ENCODE results near the gene HMGB4. TPM values are rescaled to one million over a fixed set of nuclear protein-coding genes. Genes with fewer than 3 reads are reported as not detected.

Gene HMGB4
- total and polyA plus RNA-seq, 2 of the 4 experiments (the other 2 are of a cell fraction), result not detected

DNA sequence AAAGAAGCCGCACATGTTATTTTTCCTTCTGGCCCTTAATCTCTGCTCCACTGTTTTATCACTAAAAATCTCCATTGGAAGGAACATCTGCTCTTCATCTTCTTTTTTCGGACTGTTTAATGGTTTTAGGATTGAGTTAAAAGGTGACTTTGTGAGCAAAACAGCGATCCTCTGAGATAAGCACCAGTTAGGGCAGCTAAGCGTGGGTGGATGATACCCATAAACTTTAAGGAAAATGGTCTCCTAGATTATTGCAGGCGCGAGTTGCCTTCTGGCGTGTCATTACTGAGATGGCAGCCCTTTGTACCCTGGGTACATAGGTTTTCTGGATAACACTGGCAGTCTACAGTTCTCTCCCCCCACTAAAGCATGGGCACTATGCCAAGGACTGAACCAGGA, 44.0 kb upstream of the HMGB4 start:
- Histone ChIP-seq H4K8ac (ENCODE audit: low read depth in 2 of 2, low read length in 2 of 2) (no peak overlapping the region), H3K9ac (ENCODE audit: low read depth, low read length) (no peak overlapping the region), H3K27me3 (ENCODE audit: control insufficient read depth, insufficient read depth, low read length) (no peaks in the 10 kb centered on the region), H4K91ac (ENCODE audit: insufficient read depth, low read depth, low read length) (no peak overlapping the region), H4K5ac (ENCODE audit: low read depth, low read length) (no peak overlapping the region), H2BK5ac (ENCODE audit: low read depth, low read length, poor library complexity, severe bottlenecking) (no peak overlapping the region), H2AK9ac (replicated peaks; ENCODE audit: low read depth, low read length, poor library complexity) (no peak overlapping the region), H3K56ac (ENCODE audit: extremely low read depth, insufficient read depth, low read length) (no peak overlapping the region), H3K23ac (ENCODE audit: low read depth, low read length) (no peak overlapping the region), H3K4me2 (ENCODE audit: low read depth, low read length) (no peak overlapping the region), H3K79me1 (ENCODE audit: low read depth in 1 of 2, low read length in 2 of 2) (no peaks in the 10 kb centered on the region), H2BK20ac (ENCODE audit: low read depth, low read length) (no peak overlapping the region), H3K9me3 (ENCODE audit: control insufficient read depth, insufficient read depth, low read length) (peaks cover 32% of the 10 kb centered on the region), H2BK15ac (ENCODE audit: low read depth, low read length) (no peak overlapping the region), H3K14ac (replicated peaks; ENCODE audit: low read depth, low read length) (no peak overlapping the region), H3K36me3 (ENCODE audit: control insufficient read depth, insufficient read depth, low read length) (no peaks in the 10 kb centered on the region), H3K4ac (ENCODE audit: low read depth, low read length) (no peak overlapping the region), H2BK120ac (ENCODE audit: low read depth, low read length) (no peak overlapping the region), H3K4me1 (ENCODE audit: control insufficient read depth, insufficient read depth, low read length) (no peaks in the 10 kb centered on the region), H3K9me1 (ENCODE audit: insufficient read depth, low read length) (no peaks in the 10 kb centered on the region), H3K18ac (ENCODE audit: low read depth, low read length) (no peak overlapping the region), H3K4me3 (ENCODE audit: insufficient read depth, low read depth, low read length) (no peak overlapping the region), H3K27ac (ENCODE audit: insufficient read depth, low read length) (no peak overlapping the region), H2AK5ac (ENCODE audit: low read depth, low read length) (no peak overlapping the region), H2AFZ (replicated peaks; ENCODE audit: low read length, poor library complexity) (no peak overlapping the region), H4K20me1 (ENCODE audit: insufficient read depth, low read length) (no peaks in the 10 kb centered on the region)
- ChIA-PET POLR2A (ENCODE audit: unreplicated experiment) (no interaction called here), CTCF (no interaction called here)
- TF ChIP-seq MAFK (IDR thresholded peaks at IDR 0.05; ENCODE audit: low read depth, low read length), result no peak
- dilution Hi-C loops (cut with HindIII; ENCODE audit: low sequenced_read_pairs, unreplicated experiment) (no loop called here), in situ Hi-C loops (cut with MboI; ENCODE audit: low sequenced_read_pairs) (no loop called here), intact Hi-C loops (cut with micrococcal nuclease) (no loop called here)
- WGBS, 2 experiments (ENCODE audit: extremely low coverage in 2 of 2, insufficient read length in 1 of 2), result no CpG with 5 or more reads among the region's 7 CpGs
- ATAC-seq (ENCODE audit: low read depth), result no peak
- DNase-seq, result no peak
- no TSS peak for BruUV-seq (replicated peaks)
